ENCODE data around the gene CRADD.
"Not testable (repeated sequence)": the region's sequence is repeated elsewhere in the genome, so short reads cannot be mapped to it uniquely, and the experiment has no call there.

Gene CRADD

DNA sequence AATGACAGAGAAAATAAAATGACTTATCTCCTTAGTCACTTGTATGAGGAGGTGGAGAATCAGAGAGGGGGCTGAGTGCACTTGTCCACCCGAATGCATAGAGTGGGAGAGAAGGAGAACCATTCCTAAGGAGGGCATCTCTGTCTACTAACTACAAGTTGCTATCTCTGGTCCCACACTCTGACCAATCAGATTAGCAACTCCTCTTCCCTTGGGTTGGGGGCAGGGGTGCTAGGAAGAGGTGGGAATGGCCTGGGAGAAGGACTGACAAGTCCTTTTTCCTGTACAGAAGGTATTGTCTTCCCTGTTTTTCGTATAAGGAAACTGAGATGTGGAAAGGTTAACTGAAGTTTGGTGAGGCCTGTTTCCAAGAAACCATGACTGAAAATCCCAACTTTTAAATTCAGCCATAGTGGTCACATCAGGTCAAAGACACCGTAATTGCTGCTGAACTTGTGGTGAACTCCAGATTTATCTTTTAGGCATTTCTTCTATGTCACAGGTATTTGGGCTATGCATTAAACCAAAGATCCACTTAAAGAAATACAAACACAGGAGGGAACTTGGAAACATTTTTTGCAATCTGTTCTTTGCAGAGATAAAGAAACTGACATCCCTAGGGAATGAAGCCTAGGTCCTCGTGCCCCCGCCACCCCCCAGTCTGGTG, 207.8 kb downstream of the CRADD start:
- DNase-seq, result no peak

DNA sequence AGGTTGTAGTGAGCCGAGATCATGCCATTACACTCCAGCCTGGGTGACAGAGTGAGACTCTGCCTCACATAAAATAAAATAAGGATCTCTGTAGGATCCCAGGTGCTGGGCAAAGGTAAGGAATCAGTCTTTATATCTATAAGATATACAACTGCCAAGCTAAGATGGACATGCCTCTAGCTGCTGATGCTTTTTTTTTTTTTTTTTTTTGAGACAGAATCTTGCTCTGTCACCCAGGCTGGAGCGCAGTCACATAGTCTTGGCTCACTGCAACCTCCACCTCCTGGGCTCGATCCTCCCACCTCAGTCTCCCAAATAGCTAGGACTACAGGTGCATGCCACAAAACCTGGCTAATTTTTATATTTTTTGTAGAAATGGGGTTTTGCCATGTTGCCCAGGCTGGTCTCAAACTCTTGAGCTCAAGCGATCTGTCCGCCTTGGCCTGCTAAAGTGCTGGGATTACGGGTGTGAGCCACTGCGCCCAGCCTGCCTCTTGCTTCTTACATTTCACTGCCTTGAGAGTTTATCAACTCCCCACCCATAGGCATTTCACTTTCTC, 208.9 kb downstream of the CRADD start:
- not testable (repeated sequence) for DNase-seq

DNA sequence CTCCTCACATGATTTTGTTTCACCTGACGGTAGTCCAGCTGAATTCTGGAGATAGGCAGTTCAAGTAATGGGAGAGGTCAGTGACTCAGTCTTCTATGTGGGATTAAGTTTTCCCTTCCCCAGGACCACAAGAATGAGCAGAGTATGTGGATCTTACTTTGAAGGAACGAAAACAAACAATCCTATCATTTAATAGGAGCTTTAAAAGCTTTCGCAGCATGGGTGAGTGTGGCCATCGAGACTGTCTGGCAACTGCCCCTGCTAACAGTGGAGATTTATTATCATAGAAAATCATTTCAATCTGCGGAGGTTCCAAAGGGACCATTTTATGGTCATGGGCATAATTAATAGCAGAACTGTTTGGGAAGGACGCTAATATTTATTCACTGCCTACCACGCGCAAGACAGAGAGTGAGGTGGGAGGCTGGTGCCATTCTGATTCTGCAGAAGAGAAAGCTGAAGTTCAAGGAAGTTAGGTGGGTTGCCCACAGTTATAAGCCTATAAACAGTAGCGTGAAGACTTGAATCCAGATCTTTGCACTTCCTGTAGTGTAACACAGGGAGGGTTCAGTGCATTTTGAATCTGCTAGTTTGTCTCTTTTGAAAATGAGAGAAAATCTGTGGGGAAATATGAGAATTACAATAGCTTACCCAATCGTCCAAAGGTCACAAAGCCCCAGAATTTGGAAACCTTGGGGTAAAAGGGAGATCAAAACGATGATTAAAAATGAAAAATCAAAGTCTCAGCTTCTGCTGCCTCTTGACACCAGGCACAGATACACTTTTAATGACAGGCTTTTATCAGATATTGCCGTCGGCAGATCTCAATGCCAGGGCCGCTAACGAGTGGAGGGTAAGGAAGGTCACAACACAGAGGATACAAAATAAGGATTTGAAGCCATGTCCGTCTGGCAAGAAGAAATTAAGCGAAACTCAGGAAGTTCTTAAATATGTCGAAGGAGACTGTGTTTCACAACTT, 209.6 kb downstream of the CRADD start:
- DNase-seq, result no peak

DNA sequence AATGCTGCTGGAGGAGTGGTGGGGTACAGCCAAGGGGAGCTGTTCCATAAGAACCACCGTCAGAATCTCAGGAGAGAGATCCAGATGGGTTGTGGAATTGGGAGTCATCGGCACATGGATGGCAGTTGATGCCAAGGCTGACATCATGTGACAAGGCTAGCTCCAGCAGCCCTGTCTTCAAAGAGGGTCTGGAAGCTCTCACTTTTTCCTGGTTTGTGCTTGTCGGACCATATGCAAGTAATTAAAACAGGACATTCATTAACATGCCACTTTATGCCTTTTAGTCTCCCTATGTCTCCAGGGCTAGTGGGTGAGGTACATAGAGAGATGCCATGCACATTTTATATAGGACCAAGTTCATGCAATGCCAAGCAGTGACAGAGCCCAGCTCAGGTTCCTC, 211.8 kb downstream of the CRADD start:
- no peak for DNase-seq

DNA sequence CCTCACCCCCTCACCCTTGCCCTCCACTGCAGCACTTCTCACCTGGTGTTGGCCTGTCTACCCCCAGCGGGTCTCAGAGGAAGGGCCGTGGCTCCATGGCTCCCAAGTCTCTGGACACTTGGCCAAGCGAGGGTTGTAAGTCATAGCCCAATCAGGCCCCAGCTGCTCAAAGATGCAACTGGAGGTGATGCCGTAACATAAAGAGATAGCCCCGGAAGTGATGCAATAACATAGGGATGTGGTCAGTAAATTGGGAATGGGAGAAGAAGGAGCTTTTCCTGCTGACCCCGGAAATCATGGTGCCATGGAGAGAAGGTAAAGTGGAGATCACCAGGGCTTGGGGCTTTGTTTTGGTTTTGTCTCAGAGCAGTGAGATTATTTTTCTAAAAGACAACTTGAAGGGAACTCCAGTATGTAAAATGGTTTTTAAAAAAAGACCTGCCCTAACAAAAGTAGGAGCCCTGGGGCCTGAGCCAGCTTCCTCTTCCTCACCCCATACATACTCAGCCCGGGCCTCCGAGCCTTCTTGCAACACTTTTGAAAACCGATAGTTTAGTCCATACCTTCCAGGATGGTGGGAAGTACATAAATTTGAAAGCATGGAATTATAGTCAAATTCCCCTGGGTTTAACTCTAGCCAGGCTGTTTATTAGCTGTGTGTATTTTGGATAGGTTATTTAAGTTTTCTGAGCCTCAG, 212.5 kb downstream of the CRADD start:
- DNase-seq, result no peak

DNA sequence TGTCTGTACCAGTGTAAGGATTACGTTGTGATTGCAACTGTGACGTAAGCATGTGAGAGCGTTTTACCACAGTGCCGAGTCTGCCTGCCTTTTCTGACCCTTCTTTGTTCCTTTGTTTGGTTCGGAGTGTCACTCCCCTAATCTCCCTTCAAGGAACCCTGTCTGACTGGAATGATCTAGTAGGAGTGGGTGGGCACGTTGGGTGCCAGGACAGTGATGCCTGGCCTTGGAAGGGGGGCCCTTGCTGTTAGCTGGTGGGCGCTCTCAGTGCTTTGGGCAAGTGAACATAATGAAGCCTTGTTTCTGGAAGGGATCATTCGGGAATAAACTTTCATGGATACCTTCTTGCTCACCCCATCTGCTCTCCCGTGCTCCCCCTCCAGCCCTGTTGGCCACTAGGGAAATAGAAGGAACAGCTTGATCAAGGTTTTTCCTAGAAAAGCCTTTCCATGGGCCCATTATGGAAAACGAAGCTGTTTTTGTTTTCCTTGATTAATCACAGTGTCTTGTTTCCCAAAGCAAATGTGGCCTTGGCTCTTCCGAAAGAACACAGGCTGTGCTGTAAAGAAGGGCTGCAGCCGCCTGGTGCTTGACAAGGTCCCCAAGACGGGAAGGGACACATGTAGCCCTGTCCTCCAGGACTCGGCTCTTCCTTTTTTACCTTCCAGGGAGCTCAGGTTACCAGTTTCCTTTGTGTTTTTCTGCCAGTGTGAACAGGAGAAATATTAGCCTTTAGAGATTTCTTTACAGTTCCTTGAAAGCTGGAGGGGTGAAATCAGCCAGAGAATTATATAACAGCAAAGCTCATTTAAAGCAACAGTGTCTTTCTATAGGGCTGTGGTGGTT, 215.5 kb downstream of the CRADD start:
- no peak for DNase-seq

DNA sequence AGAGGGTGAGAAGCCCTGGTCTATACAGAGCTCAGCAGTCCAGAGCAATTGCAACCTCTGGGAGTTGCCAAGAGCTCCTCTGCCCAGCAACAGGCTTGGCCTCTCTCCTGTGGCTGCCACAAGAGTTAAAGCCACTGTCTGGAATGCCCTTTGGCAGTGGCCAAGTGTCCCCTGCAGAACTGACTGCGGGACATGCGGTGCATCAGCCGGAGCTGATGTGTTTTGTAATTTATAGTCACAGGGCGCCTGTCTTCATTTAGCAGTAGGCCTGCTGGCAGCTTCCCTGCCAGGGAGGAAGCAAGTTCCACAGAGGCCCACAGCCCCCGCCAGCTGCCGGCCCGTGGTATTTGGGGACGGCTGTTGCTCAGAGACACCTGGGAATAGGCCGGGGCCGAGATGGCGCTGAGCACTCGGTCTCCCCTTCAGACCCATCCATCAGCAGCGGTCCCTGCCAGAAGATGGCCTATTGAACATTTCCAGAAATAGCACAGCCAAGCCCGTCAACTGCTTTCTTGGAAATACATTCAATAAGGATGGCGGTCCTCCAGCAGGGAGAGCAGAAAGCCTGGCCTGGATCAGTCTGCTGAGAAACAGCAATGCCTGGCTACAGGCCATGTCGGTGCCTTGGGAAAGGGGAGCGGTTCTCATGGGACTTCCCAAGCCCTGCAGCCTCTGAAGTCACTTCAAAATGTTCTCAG, 217.4 kb downstream of the CRADD start:
- DNase-seq, result no peak

DNA sequence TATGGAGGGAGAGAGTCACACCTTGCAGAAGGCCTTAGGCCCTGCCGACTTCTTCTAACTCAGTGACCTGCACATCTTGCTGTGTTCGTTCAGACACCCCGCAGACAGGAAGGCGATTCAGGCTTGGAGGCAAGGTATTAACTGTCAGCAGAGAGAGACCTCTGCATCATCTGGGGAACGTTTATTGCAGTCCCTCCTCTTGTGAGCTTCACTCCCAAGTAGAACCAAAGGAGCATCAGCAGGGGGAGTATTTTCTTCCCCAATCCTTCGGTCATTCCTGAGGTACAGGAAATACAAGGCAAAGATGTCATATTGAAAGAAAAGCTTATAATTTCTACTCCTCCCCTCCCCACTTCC, 217.9 kb downstream of the CRADD start:
- no peak for DNase-seq

DNA sequence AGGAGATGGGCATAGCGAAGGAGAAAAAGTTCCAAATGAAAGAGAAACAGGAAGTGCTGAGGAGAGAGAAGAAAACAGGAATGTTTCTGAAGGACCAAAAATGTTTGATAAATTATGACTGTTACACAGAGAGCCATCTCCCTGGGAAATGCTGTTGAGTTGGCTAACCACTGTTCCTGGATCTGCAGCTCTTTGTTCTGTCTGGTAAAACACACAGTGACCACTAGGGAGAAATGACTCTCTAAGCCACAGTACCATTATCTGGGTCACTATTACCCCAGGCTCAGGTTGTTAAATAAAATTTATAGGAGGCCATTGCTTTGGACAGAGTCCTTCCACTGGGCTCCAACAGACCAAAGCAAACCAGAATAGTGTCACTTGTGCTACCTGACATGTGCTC, 219.3 kb downstream of the CRADD start:
- no peak for DNase-seq

DNA sequence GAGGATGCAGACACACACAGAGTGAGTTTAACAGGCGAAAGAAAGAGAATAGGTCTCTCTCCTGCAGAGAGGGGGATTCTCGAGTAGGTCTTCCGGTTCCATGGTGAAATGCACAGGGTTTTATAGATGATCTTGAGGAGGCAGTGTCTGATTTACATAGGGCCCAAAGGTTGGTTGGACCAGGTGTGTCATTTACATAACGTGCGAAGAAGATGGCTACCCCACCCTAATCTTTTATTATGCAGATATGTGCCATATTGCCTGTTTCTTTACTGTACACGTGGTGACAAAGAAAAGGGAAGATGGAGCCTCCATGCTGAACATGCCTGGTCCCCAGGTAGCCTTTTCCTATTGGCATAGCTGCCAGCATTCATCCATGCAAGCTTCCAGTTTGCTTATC, 219.8 kb downstream of the CRADD start:
- no peak for DNase-seq

DNA sequence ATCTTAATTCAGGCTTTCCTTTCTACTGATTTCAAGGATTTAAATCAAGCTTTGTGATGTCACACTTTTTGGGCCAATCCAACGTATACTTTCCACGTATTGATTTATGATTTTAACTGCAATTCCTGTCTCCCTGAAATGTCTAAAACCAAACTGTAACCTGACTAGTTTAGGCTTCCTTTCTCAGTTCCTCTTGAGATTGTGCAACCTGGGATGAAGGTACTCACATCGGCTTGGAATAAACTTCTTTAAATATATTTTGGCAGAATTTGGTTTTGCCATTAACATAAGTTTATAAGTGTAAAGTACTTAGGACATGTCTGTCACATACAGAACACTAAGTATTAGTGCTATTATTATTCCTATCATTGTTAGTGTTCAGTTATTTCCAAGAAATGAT, 224.6 kb downstream of the CRADD start:
- no peak for DNase-seq

DNA sequence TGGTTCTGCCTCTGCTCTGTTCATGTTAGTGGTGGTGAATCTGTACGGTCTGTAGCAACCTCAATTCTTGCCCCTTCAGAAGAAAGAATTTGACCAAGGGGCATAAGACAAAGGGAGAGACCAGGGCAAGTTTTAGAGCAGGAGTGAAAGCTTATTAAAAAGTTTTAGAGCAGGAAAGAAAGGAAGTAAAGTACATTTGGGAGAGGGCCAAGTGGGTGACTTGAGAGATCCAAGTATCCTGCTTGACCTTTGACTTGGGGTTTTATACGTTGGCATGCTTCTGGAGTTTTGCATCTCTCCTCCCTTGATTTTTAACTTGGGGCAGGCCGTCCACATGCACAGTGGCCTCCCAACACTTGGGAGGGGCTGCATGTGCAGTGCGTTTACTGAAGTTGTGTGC, 225.0 kb downstream of the CRADD start:
- DNase-seq, result no peak

DNA sequence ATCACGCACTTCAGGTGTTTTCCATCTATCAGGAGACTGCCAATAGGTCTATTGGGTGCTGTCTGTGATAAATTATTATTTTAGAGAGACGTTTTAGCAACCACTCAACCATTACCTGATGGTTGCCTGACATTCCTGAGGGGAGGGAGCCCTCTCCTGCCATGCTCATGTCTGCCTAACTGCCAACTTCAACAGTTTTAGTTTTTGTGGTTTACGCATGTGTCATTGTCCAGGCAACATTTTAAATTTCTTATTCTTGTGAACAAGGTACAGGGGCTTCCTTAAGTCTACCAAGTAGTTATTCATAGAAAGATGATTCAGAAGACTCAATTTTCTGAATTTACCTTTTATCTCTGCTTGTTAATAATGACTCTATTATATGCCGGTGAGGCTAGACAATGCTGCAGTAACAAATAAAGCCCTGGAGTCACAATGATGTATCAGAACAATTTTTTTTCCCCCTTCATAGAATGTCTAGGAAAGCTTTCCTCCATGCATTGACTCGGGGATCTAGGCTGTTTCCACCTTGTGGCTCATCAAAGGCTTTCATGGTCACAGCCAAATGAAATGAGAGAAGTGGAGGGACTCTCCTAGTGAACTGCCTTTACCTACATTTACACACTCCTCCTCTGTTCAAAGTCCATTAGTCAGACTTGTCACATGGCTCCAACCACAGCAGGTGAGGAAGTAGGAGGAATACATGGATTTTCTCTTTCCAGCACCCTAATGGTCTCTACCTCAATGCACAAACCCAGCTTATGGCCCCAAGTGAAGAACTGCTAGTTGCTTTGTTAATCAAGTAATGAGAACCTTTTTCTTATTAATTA, 225.8 kb downstream of the CRADD start:
- DNase-seq, result no peak

DNA sequence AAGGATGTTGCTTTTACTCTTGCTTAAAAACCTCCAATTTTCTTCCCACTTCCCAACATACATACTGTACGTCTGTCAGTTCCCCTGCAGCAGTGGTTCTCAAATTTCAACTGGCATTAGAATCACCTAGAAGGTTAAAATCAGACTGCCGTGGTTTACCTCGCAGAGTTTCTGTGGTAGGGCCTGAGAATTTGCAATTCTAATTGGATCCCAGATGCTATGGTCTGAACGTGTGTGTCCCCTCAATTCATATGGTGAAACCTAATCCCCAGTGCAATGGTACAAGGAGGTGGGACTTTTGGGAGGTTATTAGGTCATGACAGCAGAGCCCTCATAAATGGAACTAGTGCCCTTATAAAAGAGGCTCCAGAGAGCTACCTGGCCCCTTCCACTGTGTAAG, 226.9 kb downstream of the CRADD start:
- DNase-seq, result no peak

DNA sequence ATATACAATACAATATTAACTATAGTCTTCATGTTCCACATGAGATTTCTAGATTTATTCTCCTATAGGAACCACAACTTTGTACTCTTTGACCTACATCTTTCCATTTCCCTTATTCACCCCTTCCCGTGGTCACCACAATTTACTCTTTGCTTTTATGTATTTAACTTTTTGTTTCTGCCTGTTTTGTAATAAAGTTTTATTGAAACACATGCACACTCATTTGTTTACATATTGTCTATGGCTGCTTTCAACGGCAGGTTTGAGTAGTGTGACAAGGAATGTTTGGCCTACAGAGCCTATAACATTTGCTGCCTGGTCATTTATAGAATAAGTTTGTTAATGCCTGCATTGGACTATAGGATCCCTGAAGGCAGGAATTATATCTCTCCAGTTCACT, 231.1 kb downstream of the CRADD start:
- no peak for DNase-seq

DNA sequence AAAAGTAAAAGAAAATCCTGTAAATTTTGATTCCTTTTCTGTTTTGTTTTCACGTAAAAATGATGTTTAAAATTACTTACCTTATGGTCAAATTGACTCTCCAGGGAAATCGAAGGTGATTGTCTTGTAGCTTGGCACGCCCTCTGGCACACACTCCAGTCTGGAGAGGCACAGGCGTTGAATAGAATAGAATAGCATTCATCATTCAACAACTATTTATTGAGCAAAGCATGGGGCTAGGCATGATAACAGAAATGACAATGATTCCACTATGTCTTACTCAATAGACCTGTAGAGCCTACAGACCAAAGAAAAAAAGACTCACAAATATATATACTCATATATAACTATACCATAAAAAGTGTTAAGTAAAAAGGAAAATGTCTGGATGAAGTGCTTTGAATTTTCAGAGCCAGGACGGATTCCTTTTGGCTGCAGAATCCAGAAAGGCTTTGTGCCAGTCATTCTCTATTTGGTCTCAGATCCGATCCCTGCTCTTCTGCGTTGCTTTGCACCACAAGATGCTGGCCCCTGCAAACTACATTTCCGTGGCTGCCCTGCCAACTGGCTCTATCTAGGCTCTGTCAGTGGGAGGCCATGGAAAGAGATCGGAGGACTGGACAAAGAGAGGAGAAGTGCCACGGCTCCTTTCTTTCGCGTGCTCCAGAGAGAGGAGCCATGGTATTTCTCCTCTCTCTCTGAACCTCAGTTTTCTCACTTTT, 231.8 kb downstream of the CRADD start:
- DNase-seq, result peak; percentile 22

DNA sequence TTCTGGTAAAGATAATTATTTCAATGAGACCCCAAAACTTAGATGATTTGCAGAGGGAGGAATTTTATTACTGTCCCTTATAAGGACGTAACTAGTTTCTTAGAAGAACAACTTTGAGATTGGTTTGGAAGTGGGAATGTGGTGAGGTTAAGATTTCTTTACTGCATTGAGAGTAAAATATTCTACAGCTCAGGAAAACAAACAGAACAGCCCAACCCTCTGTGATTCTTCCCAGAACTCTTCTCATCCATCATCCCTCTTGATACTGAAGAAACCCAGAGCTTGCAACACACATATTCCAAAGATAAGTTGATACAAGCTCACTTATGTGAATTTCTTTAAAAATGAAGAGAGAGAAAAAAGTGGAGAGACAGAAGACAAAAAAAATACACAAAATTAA, 234.2 kb downstream of the CRADD start:
- DNase-seq, result no peak

DNA sequence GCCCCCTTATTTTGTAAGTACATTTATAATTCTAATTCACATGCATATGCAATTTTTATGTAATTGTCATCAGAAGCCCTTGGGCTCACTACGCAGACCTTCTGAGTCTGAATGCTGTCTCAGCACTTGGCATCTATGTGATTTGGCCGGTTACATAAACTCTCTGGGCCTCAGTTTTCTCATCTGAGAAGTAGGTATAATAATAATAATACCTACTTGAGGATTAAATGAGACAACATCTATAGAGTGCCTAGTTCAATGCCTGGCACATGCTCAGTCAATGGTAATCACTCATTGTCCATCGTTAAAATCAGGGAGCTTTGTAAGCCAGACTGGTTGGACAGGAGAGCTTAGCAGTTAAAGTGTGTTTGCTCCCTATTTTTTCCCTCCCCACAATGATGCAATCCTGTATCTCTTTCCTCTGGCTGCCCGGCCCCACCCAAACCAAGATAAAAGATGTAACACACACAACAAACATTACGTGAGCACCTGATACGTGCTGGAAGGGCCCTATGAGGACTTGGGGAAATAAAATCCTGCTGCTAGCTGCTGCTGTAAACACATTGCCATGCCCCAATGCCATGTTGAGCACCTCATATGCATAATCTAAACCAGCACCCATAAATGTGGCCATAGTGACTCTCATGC, 235.0 kb downstream of the CRADD start:
- no peak for DNase-seq

DNA sequence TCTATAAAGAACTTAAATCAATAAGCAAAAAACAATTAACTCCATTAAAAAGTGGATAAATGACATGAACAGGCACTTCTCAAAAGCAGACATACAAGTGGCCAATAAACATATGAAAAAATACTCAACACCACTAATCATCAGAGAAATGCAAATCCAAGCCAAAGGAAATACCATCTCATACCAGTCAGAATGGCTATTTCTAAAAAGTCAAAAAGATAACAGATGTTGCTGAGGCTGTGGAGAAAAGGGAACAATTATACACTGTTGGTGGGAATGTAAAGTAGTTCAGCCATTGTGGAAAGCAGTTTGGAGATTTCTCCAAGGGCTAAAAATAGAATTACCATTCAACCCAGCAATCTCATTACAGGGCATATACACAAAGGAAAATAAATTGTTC, 236.7 kb downstream of the CRADD start:
- DNase-seq, result no peak

DNA sequence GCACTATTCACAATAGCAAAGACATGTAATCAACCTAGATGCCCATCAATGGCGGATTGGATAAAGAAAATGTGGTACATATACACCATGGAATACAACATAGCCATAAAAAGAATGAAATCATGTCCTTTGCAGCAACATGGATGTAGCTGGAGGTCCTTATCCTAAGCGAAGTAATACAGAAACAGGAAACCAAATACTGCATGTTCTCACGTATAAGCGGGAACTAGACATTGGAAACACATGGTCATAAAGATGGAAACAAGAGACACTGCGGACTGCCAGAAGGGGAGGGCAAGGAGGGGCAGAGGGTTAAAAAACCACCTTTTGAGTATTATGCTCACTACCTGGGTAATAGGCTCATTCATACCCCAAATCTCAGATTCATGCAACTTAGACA, 237.1 kb downstream of the CRADD start:
- no peak for DNase-seq

Measured in NCI-H1436 (cell line).